ENCODE results near the gene NPPC. TPM values are rescaled to one million over a fixed set of nuclear protein-coding genes. Genes with fewer than 3 reads are reported as not detected.

Gene NPPC
- total RNA-seq (2014; rRNA removed; shearing (Covaris generic)), result not detected in 2 replicates
- not detected in 2 replicates for total RNA-seq (2022)
- Bru-seq, nascent RNA, result percentile 13 among the genes with signal in this experiment
- BruChase-seq, experiment 1, labeled RNA remaining after a 6-hour chase, result not detected
- BruChase-seq, experiment 2, labeled RNA remaining after a 2-hour chase, result not detected
- long read RNA-seq, result 0 reads

- POLR2A ChIA-PET, result no interaction called here
- no peak for DNase-seq (ENCODE audit: low spot score)
- Histone ChIP-seq H3K4me2 (ENCODE audit: low read length) (peak within 1 kb of the TSS; percentile 37; the same call in 1 of the 2 replicates), H3K79me2 (ENCODE audit: insufficient read depth, low read depth, low read length) (no peaks in the 10 kb centered on the region), H3K4me1 (ENCODE audit: insufficient read depth, low read length, poor library complexity, severe bottlenecking) (no peaks in the 10 kb centered on the region), H3K36me3 (ENCODE audit: insufficient read depth, low read length) (no peaks in the 10 kb centered on the region), H3K27ac (ENCODE audit: low read depth, low read length, poor library complexity, severe bottlenecking) (no peak within 1 kb of the TSS), H2AFZ (ENCODE audit: low read length) (no peak within 1 kb of the TSS), H3K9me2 (ENCODE audit: insufficient read depth, low read length) (no peaks in the 10 kb centered on the region), H3K4me3 (ENCODE audit: low read depth, low read length, poor library complexity, severe bottlenecking) (no peak within 1 kb of the TSS), H3K9me3 (ENCODE audit: low read length) (no peaks in the 10 kb centered on the region), H4K20me1 (ENCODE audit: insufficient read depth, low read length) (no peaks in the 10 kb centered on the region)
- intact Hi-C loops (cut with micrococcal nuclease; ENCODE audit: unreplicated experiment), result loop anchor here (1.0 kb wide), 1 partner anchor 401 kb away; no protein-coding TSS in a partner anchor
- TF ChIP-seq, protein P1, sequence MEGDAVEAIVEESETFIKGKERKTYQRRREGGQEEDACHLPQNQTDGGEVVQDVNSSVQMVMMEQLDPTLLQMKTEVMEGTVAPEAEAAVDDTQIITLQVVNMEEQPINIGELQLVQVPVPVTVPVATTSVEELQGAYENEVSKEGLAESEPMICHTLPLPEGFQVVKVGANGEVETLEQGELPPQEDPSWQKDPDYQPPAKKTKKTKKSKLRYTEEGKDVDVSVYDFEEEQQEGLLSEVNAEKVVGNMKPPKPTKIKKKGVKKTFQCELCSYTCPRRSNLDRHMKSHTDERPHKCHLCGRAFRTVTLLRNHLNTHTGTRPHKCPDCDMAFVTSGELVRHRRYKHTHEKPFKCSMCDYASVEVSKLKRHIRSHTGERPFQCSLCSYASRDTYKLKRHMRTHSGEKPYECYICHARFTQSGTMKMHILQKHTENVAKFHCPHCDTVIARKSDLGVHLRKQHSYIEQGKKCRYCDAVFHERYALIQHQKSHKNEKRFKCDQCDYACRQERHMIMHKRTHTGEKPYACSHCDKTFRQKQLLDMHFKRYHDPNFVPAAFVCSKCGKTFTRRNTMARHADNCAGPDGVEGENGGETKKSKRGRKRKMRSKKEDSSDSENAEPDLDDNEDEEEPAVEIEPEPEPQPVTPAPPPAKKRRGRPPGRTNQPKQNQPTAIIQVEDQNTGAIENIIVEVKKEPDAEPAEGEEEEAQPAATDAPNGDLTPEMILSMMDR (conservative IDR thresholded peaks at IDR 0.05; ENCODE audit: low read length), result peak; percentile 32
- TF ChIP-seq EZH2phosphoT487 (IDR thresholded peaks at IDR 0.05; ENCODE audit: borderline replicate concordance, low read depth, low read length), result no peak
- CTCF ChIA-PET (ENCODE audit: unreplicated experiment), result no interaction called here
- no TSS peak for BruUV-seq (replicated peaks)
These were observed at the start of gene NPPC for GRCh38 chr2:231926180-231926741. TSS of gene NPPC (minus strand) at chr2:231926396. CDS start at chr2:231926249, 147 bp downstream.

DNA sequence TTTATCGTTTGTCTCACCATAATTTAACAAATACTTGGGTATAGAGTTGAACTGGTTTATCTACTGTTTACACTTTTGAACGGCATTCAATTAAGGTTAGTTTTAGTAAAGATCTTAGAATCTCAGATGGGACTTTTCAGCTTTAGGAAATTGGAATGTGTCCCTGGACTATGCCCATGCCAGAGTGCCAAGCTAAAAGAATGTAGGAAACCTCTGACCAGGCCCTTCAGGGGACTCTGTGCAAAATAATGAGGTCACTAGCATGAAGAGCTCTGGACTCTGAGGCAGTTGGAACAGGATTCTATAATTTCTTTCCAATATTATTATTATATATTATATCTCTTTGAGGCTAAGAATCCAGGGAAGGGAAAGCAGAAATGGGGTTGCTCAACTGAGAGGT lies 48.8 kb upstream of the NPPC start:
- no TSS peak for BruUV-seq (replicated peaks)
- POLR2A ChIA-PET, result interaction anchor here (0.5 to 2.5 kb wide), 5 partner anchors 9 to 39 kb away, joined by 3 to 7 read pairs (median 3); no protein-coding TSS in a partner anchor
- no peaks in the 10 kb centered on the region for H4K20me1 ChIP-seq (ENCODE audit: insufficient read depth, low read length)
- H2AFZ ChIP-seq (ENCODE audit: low read length), result no peak overlapping the region
- no peak overlapping the region for H3K4me3 ChIP-seq (ENCODE audit: low read depth, low read length, poor library complexity, severe bottlenecking)
- H3K9me2 ChIP-seq (ENCODE audit: insufficient read depth, low read length), result no peaks in the 10 kb centered on the region
- H3K9me3 ChIP-seq (ENCODE audit: low read length), result peaks cover 4% of the 10 kb centered on the region; the same call in 1 of the 2 replicates
- H3K36me3 ChIP-seq (ENCODE audit: insufficient read depth, low read length), result peaks cover 10% of the 10 kb centered on the region
- intact Hi-C loops (cut with micrococcal nuclease; ENCODE audit: unreplicated experiment), result no loop called here
- TF ChIP-seq EZH2phosphoT487 (IDR thresholded peaks at IDR 0.05; ENCODE audit: borderline replicate concordance, low read depth, low read length), result no peak
- TF ChIP-seq, protein P1 (conservative IDR thresholded peaks at IDR 0.05; ENCODE audit: low read length), result no peak
- no peak overlapping the region for H3K27ac ChIP-seq (ENCODE audit: low read depth, low read length, poor library complexity, severe bottlenecking)
- H3K79me2 ChIP-seq (ENCODE audit: insufficient read depth, low read depth, low read length), result peaks cover 2% of the 10 kb centered on the region; the same call in 1 of the 2 replicates
- H3K4me2 ChIP-seq (ENCODE audit: low read length), result no peak overlapping the region
- CTCF ChIA-PET (ENCODE audit: unreplicated experiment), result no interaction called here
- H3K4me1 ChIP-seq (ENCODE audit: insufficient read depth, low read length, poor library complexity, severe bottlenecking), result no peaks in the 10 kb centered on the region
- no peak for DNase-seq (ENCODE audit: low spot score)

- no peak for DNase-seq (ENCODE audit: low spot score)
- H3K4me3 ChIP-seq (ENCODE audit: low read depth, low read length, poor library complexity, severe bottlenecking), result no peak overlapping the region
- no peak overlapping the region for H3K4me2 ChIP-seq (ENCODE audit: low read length)
- POLR2A ChIA-PET, result no interaction called here
- no peak overlapping the region for H3K27ac ChIP-seq (ENCODE audit: low read depth, low read length, poor library complexity, severe bottlenecking)
- H2AFZ ChIP-seq (ENCODE audit: low read length), result no peak overlapping the region
- TF ChIP-seq, protein P1 (conservative IDR thresholded peaks at IDR 0.05; ENCODE audit: low read length), result no peak
- TF ChIP-seq EZH2phosphoT487 (IDR thresholded peaks at IDR 0.05; ENCODE audit: borderline replicate concordance, low read depth, low read length), result no peak
- H3K9me2 ChIP-seq (ENCODE audit: insufficient read depth, low read length), result no peaks in the 10 kb centered on the region
- intact Hi-C loops (cut with micrococcal nuclease; ENCODE audit: unreplicated experiment), result no loop called here
- peaks cover 4% of the 10 kb centered on the region for H3K4me1 ChIP-seq (ENCODE audit: insufficient read depth, low read length, poor library complexity, severe bottlenecking)
- H3K9me3 ChIP-seq (ENCODE audit: low read length), result peaks cover 12% of the 10 kb centered on the region; the same call in 1 of the 2 replicates
- BruUV-seq (replicated peaks), result no TSS peak
- H3K36me3 ChIP-seq (ENCODE audit: insufficient read depth, low read length), result peaks cover 10% of the 10 kb centered on the region
- no peaks in the 10 kb centered on the region for H4K20me1 ChIP-seq (ENCODE audit: insufficient read depth, low read length)
- CTCF ChIA-PET (ENCODE audit: unreplicated experiment), result no interaction called here
- H3K79me2 ChIP-seq (ENCODE audit: insufficient read depth, low read depth, low read length), result peaks cover 25% of the 10 kb centered on the region; the same call in 1 of the 2 replicates
These were observed 44.3 kb upstream of the NPPC start for GRCh38 chr2:231970461-231970860.

All from OCI-LY7 (cell line).